Skeletal muscle tissue (tissue), 4 donors: ENCODE measurements around the gene RBM39. TPM values are rescaled to one million over a fixed set of nuclear protein-coding genes. Genes with fewer than 3 reads are reported as not detected.
A peak's percentile ranks its signal among the peaks of the same experiment; 100 is the strongest.
"Not testable (repeated sequence)": the region's sequence is repeated elsewhere in the genome, so short reads cannot be mapped to it uniquely, and the experiment has no call there.

Experiments
- H3K27ac ChIP-seq: one replicate; pipeline ENCODE4 v1.7.0; 2013; ENCODE audit warnings: mild to moderate bottlenecking, low read depth, low read length, inconsistent platforms
- H3K27me3 ChIP-seq, 3 donors: one replicate each; pipeline ENCODE4 v1.7.0; 2013; ENCODE audit warnings: low read length in 3 of 3; ENCODE audit not compliant: control insufficient read depth in 3 of 3, insufficient read depth in 3 of 3
- H3K36me3 ChIP-seq, 3 donors: one replicate each; pipeline ENCODE4 v1.7.0; 2013; ENCODE audit warnings: low read length in 3 of 3; ENCODE audit not compliant: control insufficient read depth in 3 of 3, insufficient read depth in 3 of 3
- H3K4me1 ChIP-seq, 3 donors: one replicate each; pipeline ENCODE4 v1.7.0; 2013; ENCODE audit warnings: low read length in 3 of 3, mild to moderate bottlenecking in 3 of 3; ENCODE audit not compliant: control insufficient read depth in 3 of 3, insufficient read depth in 3 of 3
- H3K4me3 ChIP-seq, 3 donors: one replicate each; pipeline ENCODE4 v1.7.0; 2013; ENCODE audit warnings: low read length in 3 of 3
- H3K9ac ChIP-seq, 3 donors: one replicate each; pipeline ENCODE4 v1.7.0; 2013; ENCODE audit warnings: low read length in 3 of 3, mild to moderate bottlenecking in 3 of 3, moderate library complexity in 2 of 3, low read depth in 1 of 3
- H3K9me3 ChIP-seq, 3 donors: one replicate each; pipeline ENCODE4 v1.7.0; 2013; ENCODE audit warnings: low read length in 3 of 3; ENCODE audit not compliant: control insufficient read depth in 3 of 3
- total RNA-seq: library from RNA; depleted of rRNA; stranded (reverse); fragments of >200 nt; gene quantifications from one replicate; pipeline ENCODE4 v1.2.3, GENCODE V29; 2014
- donor health status: Osteomylitis.

Gene RBM39
- total RNA-seq, 1 donor from 2014 or later = 407 TPM

DNA sequence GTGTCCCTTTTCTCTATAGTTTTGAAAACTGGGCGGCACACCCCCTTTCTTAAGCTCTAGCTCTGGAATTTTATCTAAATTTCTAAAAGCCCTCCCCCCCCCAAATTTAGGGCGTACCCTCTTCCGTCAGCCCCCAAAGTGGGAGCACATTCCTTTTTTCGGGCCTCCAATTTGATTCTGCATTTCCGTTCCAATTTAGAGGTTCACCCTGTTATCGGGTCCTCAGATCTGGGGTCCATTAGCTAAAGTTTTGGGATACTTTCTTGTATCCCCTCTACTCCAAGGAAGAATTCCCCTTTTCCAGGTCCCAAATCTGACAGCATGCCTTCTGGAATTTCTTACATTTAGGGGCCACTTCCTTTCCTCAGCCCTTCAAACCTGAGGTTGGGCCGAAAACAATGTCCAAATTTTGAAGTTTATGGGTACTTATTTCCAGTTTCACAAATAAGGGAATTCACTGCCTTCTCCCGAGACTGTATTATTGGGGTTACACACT, 30.6 kb upstream of the RBM39 start:
- H3K4me1 ChIP-seq = peaks cover 51 to 66% (median 62%) of the 10 kb centered on the region in 3 donors
- H3K4me3 ChIP-seq = peak overlapping the region; percentile 90 to 97 (median 91)
- H3K36me3 ChIP-seq = peaks cover 0 to 6% (median 0%) of the 10 kb centered on the region in 3 donors
- peak overlapping the region; percentile 89 to 96 (median 93) for H3K9ac ChIP-seq
- H3K9me3 ChIP-seq = no peaks in the 10 kb centered on the region
- H3K27me3 ChIP-seq = no peaks in the 10 kb centered on the region
- H3K27ac ChIP-seq = peak overlapping the region; percentile 91

DNA sequence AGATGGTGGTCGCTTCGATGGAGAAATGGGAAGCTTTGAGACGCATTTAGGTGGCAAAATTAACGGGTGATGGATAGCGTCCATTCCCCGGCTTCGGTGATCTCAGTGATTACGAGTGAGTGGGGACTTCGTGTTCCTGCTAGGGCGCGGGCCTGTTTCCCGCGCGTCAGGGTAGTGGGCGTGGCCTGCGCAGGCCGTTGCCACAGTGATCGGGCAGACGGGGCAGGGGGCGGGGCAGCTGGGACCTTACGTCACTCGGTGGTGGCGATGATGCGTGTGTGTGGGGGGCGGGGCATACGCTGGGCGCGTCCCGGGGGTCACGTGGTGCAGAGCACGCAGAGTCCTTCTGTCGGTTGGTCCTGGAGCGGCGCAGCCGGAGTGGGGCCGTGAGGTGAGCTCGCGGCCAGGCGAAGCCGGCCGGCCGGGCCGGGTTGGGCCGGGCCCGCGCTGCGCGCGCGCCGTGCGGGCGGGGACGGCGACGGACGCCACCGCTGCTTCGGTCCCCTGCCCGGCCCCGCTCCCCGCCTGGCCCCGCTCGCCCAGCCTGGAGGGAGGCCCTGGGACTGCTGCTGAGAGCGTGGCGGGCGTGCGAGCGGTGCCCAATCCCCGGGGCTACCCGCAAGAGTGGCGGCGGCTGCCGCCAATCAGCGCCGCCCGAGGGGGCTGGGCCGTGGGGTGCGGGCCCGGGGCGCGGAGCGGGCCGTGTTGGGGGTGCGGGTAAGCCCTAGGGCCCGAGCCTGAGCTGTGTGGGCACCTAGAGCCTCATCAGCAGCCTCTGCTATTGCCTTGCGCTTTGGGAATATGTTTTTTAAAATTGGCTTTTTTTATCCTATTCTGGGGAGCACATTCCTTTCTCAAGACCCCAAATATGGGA, 29.9 kb upstream of the RBM39 start, which contains the start of gene PHF20:
Gene PHF20, plus strand, starts transcription at position 327 of the 874 bp plus-strand sequence. CDS start 29,508 bp downstream, outside the sequence.
- Histone ChIP-seq H3K9me3 (no peaks in the 10 kb centered on the region), H3K27me3 (no peaks in the 10 kb centered on the region), H3K4me1 (peaks cover 51 to 60% (median 59%) of the 10 kb centered on the region in 3 donors), H3K27ac (peak within 1 kb of the TSS; percentile 91), H3K36me3 (peaks cover 0 to 6% (median 0%) of the 10 kb centered on the region in 3 donors), H3K9ac (peak within 1 kb of the TSS; percentile 89 to 96 (median 93)), H3K4me3 (peak within 1 kb of the TSS; percentile 90 to 97 (median 91))

DNA sequence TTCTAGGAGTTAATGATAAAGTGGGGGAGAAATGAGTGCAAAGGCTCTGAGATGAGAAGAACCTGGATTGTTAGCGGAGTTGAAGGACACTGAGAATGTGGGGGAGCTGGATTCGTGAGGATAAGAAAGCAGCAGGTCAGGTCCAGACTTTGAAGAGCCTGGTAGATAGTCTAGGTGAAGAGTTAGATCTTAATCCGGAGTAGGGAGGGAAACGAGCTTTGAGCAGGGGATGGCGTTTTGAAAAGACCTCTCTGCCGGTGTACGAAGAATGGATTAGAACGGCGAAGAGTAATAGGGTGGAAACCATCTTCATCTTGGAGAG, 29.3 kb upstream of the RBM39 start:
- Histone ChIP-seq H3K36me3 (peaks cover 0 to 6% (median 0%) of the 10 kb centered on the region in 3 donors), H3K4me3 (peak overlapping the region; percentile 48 to 91 (median 90)), H3K27ac (peak overlapping the region; percentile 91), H3K4me1 (peaks cover 45 to 54% (median 53%) of the 10 kb centered on the region in 3 donors), H3K9ac (peak overlapping the region in 1 of 3 donors; percentile 61), H3K9me3 (no peaks in the 10 kb centered on the region), H3K27me3 (no peaks in the 10 kb centered on the region)

DNA sequence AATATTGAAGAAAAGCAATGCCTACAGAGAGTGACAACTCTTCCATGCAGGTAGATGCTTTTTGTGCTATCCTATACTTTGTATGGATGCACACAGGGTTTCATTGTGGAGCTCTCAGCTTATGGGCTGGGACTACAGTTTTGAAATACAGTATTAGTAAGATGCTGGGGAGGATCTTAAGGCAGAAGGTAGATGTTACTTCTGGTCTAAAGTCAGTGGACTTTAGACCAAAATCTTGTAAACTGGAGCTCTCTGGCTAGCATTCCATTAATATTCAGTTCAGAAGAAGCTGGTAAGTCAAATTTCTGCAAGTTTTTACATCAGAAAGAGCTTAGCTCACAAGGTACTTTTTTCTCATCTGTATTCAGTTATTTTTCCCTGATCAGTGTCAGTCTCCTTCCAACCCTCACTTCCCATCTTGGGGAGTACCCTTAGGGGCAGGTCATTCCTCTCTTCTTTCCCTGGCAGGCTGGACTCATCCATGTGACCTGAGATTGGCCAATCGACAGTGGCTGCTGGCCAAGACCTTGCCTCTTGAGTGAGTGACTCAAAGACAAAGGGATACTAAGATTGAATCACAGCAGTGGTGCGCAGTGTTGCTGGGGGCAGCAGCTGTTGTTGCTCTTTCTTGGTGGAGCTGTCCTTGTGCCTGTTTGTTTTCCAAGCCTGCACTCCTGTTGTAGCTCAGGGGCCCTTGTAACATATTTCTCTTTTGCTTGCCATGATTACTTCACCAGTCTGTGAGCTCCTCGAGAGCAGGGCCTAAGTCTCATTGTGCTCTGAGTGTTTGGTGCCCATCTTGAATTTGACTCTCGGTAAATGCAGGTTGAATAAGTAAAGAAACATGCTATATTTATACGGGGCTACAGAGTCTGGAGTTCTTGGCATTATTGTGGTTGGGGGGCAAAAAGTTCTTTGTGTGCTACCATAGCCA, 26.9 kb upstream of the RBM39 start:
- Histone ChIP-seq H3K4me3 (no peak overlapping the region), H3K27me3 (no peaks in the 10 kb centered on the region), H3K36me3 (no peaks in the 10 kb centered on the region), H3K9ac (peak overlapping the region in 2 of 3 donors; percentile 55 to 74), H3K27ac (peak overlapping the region; percentile 85), H3K9me3 (no peaks in the 10 kb centered on the region), H3K4me1 (peaks cover 35 to 42% (median 35%) of the 10 kb centered on the region in 3 donors)

DNA sequence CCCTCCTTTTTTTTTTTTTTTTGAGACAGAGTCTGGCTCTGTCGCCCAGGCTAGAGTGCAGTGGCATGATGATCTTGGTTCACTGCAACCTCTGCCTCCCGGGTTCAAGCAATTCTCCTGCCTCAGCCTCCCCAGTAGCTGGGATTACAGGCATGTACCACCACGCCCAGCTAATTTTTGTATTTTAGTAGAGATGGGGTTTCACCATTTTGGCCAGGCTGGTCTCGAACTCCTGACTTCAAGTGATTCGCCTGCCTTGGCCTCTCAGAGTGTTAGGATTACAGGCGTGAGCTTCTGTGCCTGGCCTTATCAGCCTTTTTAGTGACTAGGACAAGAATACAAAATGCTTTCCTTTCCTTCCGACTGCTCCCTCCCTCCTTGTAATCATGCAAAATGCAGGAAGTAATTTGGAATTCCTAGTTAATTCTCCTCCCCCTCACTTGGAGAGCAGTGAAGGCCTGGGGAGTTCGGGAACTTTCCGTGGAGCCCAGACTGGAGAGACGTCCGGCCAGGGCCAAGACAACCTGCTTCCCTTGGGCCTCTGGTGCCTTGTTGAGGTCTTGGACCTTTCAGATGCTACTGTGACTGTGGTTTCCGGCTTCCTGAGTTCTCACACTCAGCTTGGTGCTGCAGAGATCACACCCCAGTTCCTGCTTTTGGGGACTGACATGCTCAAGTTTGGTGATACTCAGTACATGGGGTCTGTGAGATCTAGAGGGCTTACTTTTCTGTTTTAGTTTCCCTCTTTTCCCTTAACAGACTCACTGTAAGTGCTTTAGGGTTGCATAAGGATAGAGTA, 25.8 kb upstream of the RBM39 start:
- no peak overlapping the region for H3K4me3 ChIP-seq
- no peak overlapping the region for H3K9ac ChIP-seq
- no peaks in the 10 kb centered on the region for H3K9me3 ChIP-seq
- H3K4me1 ChIP-seq = peaks cover 27 to 34% (median 28%) of the 10 kb centered on the region in 3 donors
- H3K27ac ChIP-seq = peak overlapping the region; percentile 85
- no peaks in the 10 kb centered on the region for H3K27me3 ChIP-seq
- no peaks in the 10 kb centered on the region for H3K36me3 ChIP-seq

DNA sequence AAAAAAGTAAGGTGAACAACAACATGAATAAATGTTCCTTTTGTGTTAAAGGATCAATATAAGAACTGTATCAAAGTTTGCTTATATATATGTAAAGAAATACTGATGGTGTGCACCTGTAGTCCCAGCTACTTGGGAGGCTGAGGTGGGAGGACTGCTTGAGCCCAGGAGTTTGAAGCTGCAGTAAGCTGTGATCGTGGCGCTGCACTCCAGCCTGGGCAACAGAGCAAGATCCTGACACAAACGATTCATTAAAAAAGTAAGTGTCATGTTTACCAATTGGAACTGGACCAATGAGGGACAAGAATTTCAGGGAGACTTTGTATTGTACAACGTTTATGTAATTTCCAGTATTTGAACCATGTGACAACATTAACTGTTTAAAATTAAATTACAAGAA, 24.8 kb upstream of the RBM39 start:
- no peak overlapping the region for H3K27ac ChIP-seq
- no peaks in the 10 kb centered on the region for H3K36me3 ChIP-seq

DNA sequence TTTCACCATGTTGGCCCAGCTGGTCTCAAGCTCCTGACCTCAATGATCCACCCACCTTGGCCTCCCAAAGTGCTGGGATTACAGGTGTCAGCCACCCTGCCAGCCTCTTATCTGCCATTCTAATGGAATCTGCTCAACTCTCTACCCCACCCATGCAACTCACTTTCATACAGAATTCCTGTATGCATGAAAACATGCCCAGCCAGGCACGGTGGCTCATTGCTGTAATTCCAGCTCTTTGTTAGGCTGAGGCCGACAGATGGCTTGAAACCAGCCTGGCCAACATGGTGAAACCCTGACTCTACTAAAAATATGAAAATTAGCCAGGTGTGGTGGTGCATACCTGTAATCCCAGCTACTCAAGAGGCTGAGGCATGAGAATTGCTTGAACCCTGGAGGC, 22.9 kb upstream of the RBM39 start:
- H3K4me1 ChIP-seq = peaks cover 15 to 21% (median 18%) of the 10 kb centered on the region in 3 donors
- not testable (repeated sequence) for H3K27me3 ChIP-seq, H3K4me3 ChIP-seq, H3K9me3 ChIP-seq, H3K9ac ChIP-seq, H3K36me3 ChIP-seq, H3K27ac ChIP-seq

More for the DNA sequence above, 24.8 kb upstream of the RBM39 start:
- peaks cover 23 to 28% (median 24%) of the 10 kb centered on the region in 3 donors for H3K4me1 ChIP-seq
- no peaks in the 10 kb centered on the region for H3K9me3 ChIP-seq
- H3K9ac ChIP-seq = no peak overlapping the region
- H3K4me3 ChIP-seq = no peak overlapping the region
- no peaks in the 10 kb centered on the region for H3K27me3 ChIP-seq

DNA sequence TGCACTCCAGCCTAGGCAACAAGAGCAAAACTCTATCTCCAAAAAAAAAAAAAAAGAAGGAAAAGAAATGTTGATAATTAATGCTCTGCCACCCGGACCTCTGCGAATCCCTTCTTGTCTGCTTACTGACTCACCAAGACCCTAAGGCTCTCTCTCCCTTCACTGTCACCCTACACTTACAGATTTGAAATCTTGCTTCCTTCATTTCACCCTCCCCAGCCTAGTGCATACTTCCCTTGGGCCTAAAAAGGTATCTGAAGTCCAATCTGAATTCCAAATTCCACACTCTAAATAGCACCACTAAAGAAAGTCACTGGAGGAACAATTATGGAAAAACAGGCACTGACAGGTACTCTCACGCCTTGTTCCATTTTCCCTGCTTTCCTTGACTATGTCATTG, 20.4 kb upstream of the RBM39 start:
- H3K36me3 ChIP-seq = no peaks in the 10 kb centered on the region

DNA sequence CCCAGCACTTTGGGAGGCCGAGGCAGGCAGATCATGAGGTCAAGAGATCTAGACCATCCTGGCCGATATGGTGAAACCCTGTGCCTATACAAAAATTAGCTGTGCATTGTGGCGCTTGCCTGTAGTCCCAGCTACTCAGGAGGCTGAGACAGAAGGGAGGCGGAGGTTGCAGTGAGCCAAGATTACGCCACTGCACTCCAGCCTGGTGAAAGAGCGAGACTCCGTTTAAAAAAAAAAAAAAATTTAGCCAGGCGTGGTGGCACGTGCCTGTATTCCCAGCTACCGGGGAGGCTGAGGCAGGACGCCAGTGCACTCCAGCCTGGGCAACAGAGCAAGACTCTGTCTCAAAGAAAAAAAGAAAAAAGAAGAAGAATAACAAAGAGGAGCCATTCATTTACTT, 19.5 kb upstream of the RBM39 start:
- H3K27ac ChIP-seq, H3K36me3 ChIP-seq, H3K4me1 ChIP-seq, H3K9ac ChIP-seq, H3K9me3 ChIP-seq, H3K27me3 ChIP-seq, H3K4me3 ChIP-seq: not testable (repeated sequence)

More for the DNA sequence above, 20.4 kb upstream of the RBM39 start:
- H3K27me3 ChIP-seq = no peaks in the 10 kb centered on the region
- H3K4me3 ChIP-seq = no peak overlapping the region
- no peak overlapping the region for H3K9ac ChIP-seq
- no peaks in the 10 kb centered on the region for H3K9me3 ChIP-seq
- H3K27ac ChIP-seq = no peak overlapping the region
- H3K4me1 ChIP-seq = no peaks in the 10 kb centered on the region
